NCI-H2107 (cell line): ENCODE results near the gene KCNE1.
"Not testable (repeated sequence)": the region's sequence is repeated elsewhere in the genome, so short reads cannot be mapped to it uniquely, and the experiment has no call there.

Experiments
- DNase-seq: peaks from one replicate; lab custom pipeline; 2025; lab: John Stamatoyannopoulos, UW

KCNE1 gene

DNA sequence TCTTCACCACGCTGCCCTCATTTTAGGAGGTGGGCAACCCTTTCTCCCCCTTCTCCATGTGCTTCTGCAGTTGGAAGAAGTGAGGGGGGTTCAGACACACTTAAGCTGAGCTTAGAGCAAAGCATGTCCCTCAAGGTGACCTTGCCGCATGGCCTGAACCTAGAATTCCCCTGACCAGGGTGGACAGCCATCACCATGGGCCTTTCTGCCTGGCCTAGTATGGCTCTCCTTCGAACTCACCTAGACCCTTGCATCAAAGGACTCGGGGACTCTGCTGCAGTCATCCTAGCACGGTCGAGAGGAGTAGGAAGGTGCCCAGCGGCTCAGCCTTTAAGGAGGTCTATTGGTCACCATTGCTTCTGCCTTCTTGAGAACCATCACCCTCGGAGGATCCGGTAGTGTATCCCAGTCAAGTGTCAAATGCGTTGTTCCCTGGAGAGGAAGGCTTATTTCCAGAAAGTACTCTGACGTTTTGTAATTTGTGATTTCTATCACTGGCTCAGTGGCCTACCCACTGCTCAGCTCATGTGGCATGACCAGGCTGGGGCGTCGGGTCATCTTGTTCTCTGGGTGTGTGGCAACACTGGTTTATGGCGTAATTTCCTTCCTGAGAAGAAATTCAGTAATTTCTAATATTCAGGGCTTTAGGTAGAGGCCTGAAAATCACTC lies at the start of gene KCNE1:
KCNE1 (minus strand) TSS at position 424 of the 669 bp plus-strand sequence. CDS start 62,576 bp downstream, outside the sequence.
- no peak for DNase-seq

- DNase-seq = no peak
Observed at GRCh38 chr21:34561806-34562205, 49.8 kb upstream of the KCNE1 start.

DNA sequence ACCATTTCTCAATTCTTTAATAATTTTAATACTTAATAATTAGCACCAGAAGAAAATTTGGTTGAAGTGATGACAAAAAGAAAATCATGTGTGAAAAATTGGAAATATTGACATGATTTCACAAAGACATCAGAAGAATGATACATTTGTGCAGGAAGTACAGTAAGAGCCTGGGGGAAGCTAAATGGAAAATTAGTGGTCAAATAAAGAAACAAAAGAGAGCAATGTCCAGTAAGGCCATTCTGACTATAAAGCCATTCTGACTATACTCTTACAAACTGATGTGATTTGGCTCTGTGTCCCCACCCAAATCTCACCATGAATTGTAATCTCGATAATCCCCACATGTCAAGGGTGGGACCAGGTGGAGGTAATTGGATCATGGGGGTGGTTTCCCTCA lies 48.6 kb upstream of the KCNE1 start:
- no peak for DNase-seq

- DNase-seq = no peak
Observed at GRCh38 chr21:34560021-34560420, 48.0 kb upstream of the KCNE1 start.

- DNase-seq = no peak
Observed at GRCh38 chr21:34559089-34559631, 47.1 kb upstream of the KCNE1 start.

GRCh38 chr21:34558166-34558565 lies 46.2 kb upstream of the KCNE1 start:
- DNase-seq = no peak

DNA sequence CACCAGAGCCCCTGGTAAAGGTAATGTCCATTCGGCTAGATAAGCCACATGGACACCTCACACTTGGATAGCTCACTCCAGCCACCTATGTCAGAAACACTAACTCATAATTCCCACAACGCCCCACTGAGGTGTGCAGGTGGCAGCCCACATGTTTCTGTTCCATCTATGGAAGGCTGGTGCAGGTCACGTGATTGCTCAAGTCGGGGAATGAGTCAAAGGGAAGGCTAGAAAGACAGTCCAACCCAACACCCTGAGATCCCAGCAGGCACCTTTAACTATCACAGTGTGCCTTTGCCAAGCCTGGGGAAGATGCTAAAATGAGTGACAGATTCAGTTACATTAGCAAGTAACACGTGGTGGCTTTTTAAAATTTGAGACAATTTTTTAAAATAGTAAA lies 45.3 kb upstream of the KCNE1 start:
- no peak for DNase-seq

DNA sequence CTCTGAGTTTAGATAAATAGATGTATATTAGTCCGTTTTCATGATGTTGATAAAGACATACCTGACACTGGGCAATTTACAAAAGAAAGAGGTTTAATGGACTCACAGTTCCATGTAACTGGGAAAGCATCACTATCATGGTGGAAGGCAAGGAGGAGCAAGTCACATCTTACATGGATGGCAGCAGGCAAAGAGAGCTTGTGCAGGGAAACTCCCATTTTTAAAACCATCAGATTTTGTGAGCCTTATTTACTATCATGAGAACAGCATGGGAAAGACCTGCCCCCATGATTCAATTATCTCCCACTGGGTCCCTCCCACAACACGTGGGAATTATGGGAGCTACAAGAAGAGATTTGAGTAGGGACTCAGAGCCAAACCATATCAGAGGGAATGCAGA lies 42.7 kb upstream of the KCNE1 start:
- DNase-seq = not testable (repeated sequence)

DNA sequence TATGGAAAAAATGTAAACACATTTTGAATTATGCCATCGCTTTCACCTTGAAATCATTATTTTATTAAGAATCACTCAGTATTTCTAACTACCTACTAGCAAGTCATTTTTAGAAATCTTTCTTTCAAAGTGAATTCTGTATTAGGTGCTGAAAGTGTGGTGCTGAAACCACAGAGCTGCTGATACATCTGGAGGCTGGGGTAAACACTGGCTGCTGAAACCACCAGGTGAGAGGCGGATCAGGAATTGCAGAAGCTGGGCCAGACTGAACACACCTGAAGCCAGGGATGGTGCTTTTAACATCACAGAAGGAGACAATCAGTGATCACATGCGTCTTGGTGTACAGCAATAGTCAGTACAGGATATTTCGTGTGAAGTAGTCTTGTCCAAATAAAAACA lies 42.2 kb upstream of the KCNE1 start:
- DNase-seq = no peak

DNA sequence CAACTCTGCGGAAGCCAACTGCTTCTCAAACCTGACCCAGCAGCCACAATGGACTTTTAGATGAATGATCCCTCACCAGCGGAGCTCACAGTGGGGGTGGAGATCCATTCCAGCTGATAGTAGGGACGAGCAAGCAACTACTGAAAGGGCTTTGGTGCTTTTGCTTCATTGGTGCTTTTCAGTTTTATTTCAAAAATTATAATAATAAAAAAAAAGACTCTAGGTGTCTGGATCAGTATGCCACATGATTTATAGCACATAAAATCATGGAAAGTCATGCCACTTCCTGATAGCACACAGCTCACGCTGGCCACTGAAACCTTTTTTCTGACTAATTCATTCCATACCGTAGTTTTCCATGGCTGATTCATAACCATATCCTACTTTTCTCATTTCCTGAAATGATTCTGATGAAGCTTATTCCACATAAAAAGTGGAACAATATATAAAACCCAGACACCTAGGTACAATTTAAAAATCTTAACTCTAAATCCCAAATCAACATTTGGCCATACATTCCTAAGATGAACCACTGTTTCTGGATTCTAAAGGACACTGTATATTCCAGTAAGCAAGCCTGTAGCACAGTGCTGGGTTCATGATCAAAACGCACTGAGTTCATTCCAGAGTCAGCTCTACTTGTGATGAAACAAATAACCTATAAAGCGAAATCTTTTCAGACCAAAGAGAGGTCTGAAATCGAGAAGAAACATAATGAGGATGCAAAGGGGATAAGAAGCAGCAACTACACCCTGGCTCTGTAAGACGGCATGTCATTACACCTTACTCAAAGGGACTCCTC lies 41.3 kb upstream of the KCNE1 start:
- DNase-seq = no peak

- DNase-seq = no peak
Observed at GRCh38 chr21:34552360-34553098, 40.5 kb upstream of the KCNE1 start.

DNA sequence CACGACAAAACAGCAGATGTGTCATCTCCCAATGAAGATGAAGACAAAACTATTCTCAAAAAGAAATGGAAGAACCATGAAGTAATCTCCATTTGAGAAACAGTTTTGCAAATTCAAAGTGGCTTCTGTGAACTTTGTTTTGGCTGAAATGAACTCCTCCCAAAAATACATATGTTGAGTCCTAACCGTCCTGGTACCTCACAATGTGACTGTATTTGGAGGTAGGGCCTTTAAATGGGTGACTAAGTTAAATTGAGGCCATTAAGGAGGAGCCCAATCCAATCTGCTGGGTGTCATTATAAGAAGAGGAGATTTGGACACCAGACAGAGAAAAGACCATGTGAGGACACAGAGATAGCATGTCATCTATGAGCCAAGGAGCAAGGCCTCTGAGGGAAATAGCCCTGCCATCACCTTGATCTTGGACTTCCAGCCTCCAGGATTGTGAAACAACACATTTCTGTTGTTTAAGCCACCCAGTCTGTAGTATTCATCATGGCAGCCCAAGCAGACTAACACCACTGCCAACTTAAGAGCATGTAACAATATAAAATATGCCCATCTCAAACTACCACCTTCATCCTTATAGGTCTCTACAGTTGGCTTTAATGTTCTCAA lies 38.3 kb upstream of the KCNE1 start:
- no peak for DNase-seq

DNA sequence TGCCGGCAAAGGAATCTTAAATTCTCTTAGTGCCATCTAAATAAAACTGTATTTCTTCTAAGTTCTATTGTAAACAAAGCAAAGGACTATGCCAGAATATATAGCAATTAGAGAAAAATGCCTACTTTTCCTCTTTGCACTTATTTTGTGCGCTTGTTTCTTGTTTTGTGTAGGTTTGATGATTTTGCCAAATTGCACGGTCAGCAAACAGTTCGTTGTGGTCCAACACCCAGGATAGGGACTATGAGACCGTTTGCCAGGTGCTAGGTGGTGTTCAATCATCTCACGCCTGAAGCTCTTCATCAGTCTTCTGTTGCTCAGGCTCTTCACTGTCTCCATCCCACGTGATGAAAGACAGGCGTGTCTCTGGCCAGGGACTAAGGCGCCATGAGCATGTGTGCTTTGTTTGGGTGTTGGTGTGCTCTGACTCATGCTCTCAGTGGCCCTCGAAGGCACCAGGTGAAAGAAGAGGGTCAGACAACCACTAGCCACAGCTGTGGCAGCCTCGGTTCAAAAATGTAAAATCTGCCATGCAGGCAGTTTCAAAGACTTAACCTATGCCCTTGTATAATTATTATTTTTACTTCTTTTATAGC lies 36.9 kb upstream of the KCNE1 start:
- no peak for DNase-seq

GRCh38 chr21:34546542-34546941 lies 34.5 kb upstream of the KCNE1 start:
- no peak for DNase-seq

DNA sequence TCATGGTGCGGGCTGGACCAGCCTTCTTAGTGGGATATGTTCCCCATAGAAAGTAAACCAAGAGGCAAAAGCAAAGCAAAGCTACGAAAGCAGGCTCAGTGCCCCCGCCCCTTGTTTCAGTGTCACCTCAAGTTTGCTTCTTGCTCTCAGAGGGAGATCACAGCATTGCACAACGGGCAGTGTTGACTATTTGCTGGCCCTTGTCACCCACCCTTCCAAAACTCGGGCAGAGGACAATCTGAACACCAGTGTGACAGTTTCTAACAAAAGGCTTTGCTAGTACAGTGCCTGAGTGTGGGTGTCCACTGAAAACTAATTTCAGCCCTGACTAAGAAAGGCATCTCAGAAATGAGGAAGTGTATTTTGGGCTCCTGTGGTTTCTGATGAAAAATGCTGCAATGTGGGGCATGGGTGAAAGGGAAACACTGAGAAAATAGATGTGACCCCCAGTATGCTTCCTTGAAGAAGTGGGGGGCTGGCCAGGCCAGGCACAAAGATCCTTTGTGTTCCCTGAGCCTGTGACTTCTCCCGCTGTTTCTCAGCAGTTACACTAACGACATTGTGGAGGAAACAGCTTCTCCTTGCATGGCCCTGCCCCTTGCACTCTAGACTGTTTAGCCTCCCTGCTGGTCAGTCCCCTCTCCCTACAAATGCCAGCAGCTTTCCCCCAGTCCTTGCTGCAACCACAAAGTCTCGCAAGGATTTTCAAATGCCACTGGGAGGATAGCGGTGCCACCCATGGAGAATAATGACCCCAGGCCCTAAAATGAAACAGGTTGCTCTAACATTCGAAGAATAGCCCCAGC lies 33.3 kb upstream of the KCNE1 start:
- DNase-seq = no peak

DNA sequence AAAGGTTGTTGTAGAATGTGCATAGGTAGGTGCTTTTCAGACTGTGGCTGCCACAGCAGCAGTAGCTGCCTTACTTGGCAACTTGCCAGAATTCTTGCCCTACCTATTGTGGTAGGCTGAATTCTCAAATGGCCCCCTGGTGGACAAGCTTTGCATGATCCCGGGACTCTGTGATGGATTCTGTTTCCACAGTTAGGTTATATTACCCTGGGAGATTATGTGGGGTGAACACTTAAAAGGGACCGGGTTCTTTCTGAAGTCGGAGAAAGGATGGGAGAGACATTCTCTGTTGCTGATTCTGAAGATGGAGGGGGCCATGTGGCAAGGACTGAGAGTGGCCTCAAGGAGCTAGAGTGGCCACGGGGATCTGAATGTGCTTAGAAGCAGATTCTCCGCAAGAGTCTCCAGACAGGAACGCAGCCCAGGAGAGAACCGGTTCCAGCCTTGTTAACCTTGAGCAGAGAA lies 32.1 kb upstream of the KCNE1 start:
- no peak for DNase-seq

GRCh38 chr21:34543017-34543416 lies 31.0 kb upstream of the KCNE1 start:
- no peak for DNase-seq

DNA sequence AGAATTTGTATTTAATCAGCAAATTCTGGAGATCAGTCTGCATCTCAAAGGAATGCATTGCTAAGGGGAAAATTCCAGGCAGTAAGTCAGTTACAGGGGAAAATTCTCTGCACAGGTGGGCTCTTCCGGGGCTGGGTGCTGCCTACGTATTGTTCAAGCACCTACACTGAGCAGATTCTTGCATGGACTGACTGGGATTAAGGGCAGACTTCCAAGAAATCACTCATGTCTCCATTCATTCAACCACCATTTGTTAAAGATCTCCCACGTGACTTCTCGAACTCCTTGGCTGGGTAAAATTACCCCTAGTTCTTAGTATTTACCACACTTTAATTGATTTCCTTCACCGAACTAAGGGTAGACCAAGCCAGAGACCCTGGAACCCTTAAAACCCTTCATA lies 28.2 kb upstream of the KCNE1 start:
- DNase-seq = no peak

DNA sequence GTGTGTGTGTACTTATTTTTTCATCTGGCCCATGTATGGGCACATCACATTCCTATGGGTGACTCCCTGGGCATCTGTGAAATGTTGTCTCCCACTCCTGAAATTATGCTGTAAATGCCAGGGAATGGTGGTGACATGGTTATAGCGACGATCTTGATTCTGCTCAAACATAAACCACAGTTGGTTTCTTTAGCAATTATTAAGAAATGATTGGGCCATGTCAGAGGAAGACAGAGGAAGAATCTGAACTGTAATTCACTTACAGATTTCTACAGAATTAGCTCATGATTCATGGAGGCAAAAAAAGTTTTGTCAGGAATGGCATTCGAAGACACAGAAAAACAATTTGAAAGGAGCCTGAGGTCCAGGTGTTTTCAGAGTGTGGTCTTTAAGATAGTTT lies 25.8 kb upstream of the KCNE1 start:
- no peak for DNase-seq

- no peak for DNase-seq
Observed at GRCh38 chr21:34536820-34537219, 24.8 kb upstream of the KCNE1 start.

DNA sequence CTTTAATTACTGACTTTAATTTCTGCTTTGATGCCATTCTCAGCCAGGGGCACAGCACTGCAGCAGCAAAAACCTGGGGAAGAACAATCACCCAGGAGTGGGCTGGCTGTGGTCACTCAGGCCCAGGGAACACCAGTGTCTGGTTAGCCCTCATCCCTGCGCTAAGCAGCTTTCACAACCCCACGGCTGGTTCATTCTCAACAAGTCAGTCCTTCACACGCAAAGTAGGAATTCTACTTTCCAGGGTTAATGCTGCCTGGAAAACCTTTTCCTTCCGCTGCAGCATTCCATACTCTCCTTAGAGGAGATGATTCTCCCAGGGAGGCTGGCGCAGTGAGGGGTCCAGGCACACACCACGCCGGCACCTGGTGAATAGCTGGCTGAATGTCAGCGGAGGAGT lies 24.3 kb upstream of the KCNE1 start:
- no peak for DNase-seq
